Liver (tissue), 9 donors: ENCODE results near the gene EXOC3. TPM values are rescaled to one million over a fixed set of nuclear protein-coding genes. Genes with fewer than 3 reads are reported as not detected.

Experiments used
- DNase-seq: peaks from one replicate; pipeline ENCODE4 v3.0.0-alpha.2; 2017; ENCODE audit warnings: low spot score
- H3K27ac ChIP-seq, 2 donors: one replicate each; pipeline ENCODE4 v1.7.0; 2013; ENCODE audit warnings: inconsistent platforms in 2 of 2, low read length in 2 of 2, control low read depth in 1 of 2, low read depth in 1 of 2, mild to moderate bottlenecking in 1 of 2
- H3K27me3 ChIP-seq, 4 donors: one replicate each; pipeline versions ENCODE4 v1.6.1 to v1.7.0; 2013; ENCODE audit warnings: low read length in 3 of 4, inconsistent platforms in 1 of 4, mild to moderate bottlenecking in 1 of 4, moderate library complexity in 1 of 4; ENCODE audit not compliant: control insufficient read depth in 4 of 4, insufficient read depth in 4 of 4
- H3K36me3 ChIP-seq, 4 donors: one replicate each; pipeline versions ENCODE4 v1.6.1 to v1.7.0; 2013; ENCODE audit warnings: low read length in 3 of 4, mild to moderate bottlenecking in 3 of 4, low read depth in 1 of 4, moderate library complexity in 1 of 4; ENCODE audit not compliant: control insufficient read depth in 4 of 4, insufficient read depth in 3 of 4
- H3K4me1 ChIP-seq, 4 donors: one replicate each; pipeline versions ENCODE4 v1.6.1 to v1.7.0; 2013; ENCODE audit warnings: low read length in 3 of 4, mild to moderate bottlenecking in 3 of 4, moderate library complexity in 1 of 4; ENCODE audit not compliant: control insufficient read depth in 4 of 4, insufficient read depth in 4 of 4
- H3K4me3 ChIP-seq, 3 donors: one replicate each; pipeline versions ENCODE4 v1.6.1 to v1.7.0; 2013; ENCODE audit warnings: low read length in 3 of 3, control low read depth in 1 of 3, low read depth in 1 of 3, mild to moderate bottlenecking in 1 of 3
- H3K9ac ChIP-seq, 2 donors: one replicate each; pipeline ENCODE4 v1.7.0; 2013; ENCODE audit warnings: low read length in 2 of 2, mild to moderate bottlenecking in 2 of 2, moderate library complexity in 2 of 2, control low read depth in 1 of 2, low read depth in 1 of 2
- H3K9me3 ChIP-seq, 4 donors: one replicate each; pipeline versions ENCODE4 v1.6.1 to v1.7.0; 2013; ENCODE audit warnings: low read length in 3 of 4; ENCODE audit not compliant: control insufficient read depth in 4 of 4
- EGR1 ChIP-seq, 2 donors: IDR thresholded peaks; 2 replicates each; pipeline ENCODE4 v1.6.1; 2016 to 2018; ENCODE audit warnings: antibody characterized with exemption in 2 of 2, low read depth in 2 of 2
- FOXA1 ChIP-seq: IDR thresholded peaks from 2 replicates; pipeline ENCODE4 v1.6.1; 2016; ENCODE audit warnings: antibody characterized with exemption
- FOXA2 ChIP-seq: IDR thresholded peaks from 2 replicates; pipeline ENCODE4 v1.6.1; 2016; ENCODE audit warnings: antibody characterized with exemption
- GABPA ChIP-seq, 2 donors: IDR thresholded peaks in 1 of 2; conservative IDR thresholded peaks in 1 of 2; 2 replicates each; pipeline ENCODE4 v1.6.1; 2016; ENCODE audit warnings: antibody characterized with exemption in 2 of 2, mild to moderate bottlenecking in 1 of 2, moderate library complexity in 1 of 2
- HNF4A ChIP-seq, 2 donors: conservative IDR thresholded peaks; 2 replicates each; pipeline ENCODE4 v1.6.1; 2016; ENCODE audit warnings: antibody characterized with exemption in 2 of 2, mild to moderate bottlenecking in 2 of 2
- HNF4G ChIP-seq: IDR thresholded peaks from 2 replicates; pipeline ENCODE4 v1.6.1; 2016; ENCODE audit warnings: antibody characterized with exemption
- JUND ChIP-seq, 2 donors: IDR thresholded peaks; 2 replicates each; pipeline ENCODE4 v1.6.1; 2016; ENCODE audit warnings: antibody characterized with exemption in 2 of 2
- NR2F2 ChIP-seq: IDR thresholded peaks from 2 replicates; pipeline ENCODE4 v1.6.1; 2016; ENCODE audit warnings: antibody characterized with exemption
- RAD21 ChIP-seq, 2 donors: IDR thresholded peaks; 2 replicates each; pipeline ENCODE4 v1.6.1; 2016; ENCODE audit warnings: antibody characterized with exemption in 2 of 2, mild to moderate bottlenecking in 2 of 2
- RXRA ChIP-seq, 2 donors: IDR thresholded peaks; 2 replicates each; pipeline ENCODE4 v1.6.1; 2017 to 2018; ENCODE audit warnings: antibody characterized with exemption in 2 of 2, mild to moderate bottlenecking in 1 of 2
- TAF1 ChIP-seq: conservative IDR thresholded peaks from 2 replicates; pipeline ENCODE4 v1.6.1; 2016; ENCODE audit warnings: antibody characterized with exemption, mild to moderate bottlenecking
- YY1 ChIP-seq: IDR thresholded peaks from 2 replicates; pipeline ENCODE4 v1.6.1; 2016; ENCODE audit warnings: antibody characterized with exemption, mild to moderate bottlenecking
- WGBS: extraction: QIAGEN DNeasy Blood & Tissue Kit; methylation state at CpG from one replicate; pipeline ENCODE4 v1.1.7; 2013; 5-methylcytosine and 5-hydroxymethylcytosine counted together
- polyA plus RNA-seq, 2 donors: library from polyadenylated mRNA; stranded (reverse) in 1 of 2; unstranded in 1 of 2; fragments of 200-250 nt in 1 of 2; fragments of >200 nt in 1 of 2; fragmentation: Nextera tagmentation in 1 of 2; extraction: Ambion mirVana in 1 of 2; gene quantifications; one replicate each; pipeline versions ENCODE4 v1.2.1 to v1.2.3, GENCODE V29; 2013 to 2015
- total RNA-seq, 2 donors: library from RNA; depleted of rRNA; stranded (reverse); fragments of >200 nt; gene quantifications; one replicate each; pipeline ENCODE4 v1.2.3, GENCODE V29; 2014
- TF ChIP-seq, protein P1 (sequence below): fragments of 150-350 bp; IDR thresholded peaks from 2 replicates; pipeline ENCODE4 v1.5.1; 2017; ENCODE audit warnings: improper control_type of control experiment, low read depth, low read length; ENCODE audit not compliant: missing input control
- TF ChIP-seq, protein P2 (sequence below): IDR thresholded peaks from 2 replicates; pipeline ENCODE4 v1.6.1; 2016; ENCODE audit warnings: antibody characterized with exemption
- donor health status: healthy.
- donor health status: healthy.
- donor health status: healthy.
- donor health status: healthy.
- donor health status: healthy.

EXOC3 gene
- total and polyA plus RNA-seq, 4 donors = 12.4 to 23.9 (median 18.5) TPM

DNA sequence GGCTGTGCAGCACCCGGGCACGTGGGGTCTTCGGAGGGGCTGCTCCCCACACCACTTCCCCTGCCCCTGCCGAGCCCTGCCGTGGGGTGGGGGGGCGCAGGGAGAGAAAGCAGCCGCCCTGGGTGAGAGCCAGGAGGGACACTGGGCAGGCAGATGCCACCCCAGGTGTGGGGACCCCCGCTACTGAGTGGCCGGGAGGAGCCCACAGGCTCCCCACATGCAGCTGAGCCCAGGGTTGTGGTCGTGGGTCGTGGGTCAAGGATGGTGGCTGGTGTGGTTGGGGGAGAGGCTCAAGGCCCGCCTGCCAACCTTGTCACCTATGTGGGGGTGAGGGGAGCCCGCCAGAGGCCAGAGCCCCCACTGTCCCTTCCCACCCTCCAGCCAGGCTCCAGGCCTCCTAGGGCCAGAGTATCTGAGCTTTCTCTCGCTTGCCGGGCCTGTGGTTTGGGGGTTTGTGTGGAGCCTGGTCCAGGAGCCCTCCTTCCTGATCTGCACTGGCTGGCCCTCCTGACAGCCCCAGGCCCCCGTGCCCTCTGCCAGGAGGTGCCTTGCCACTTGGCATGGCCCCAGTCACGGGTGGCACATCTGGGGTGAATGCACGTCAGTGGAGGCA, 35.5 kb downstream of the EXOC3 start:
- no peak overlapping the region for H3K27ac ChIP-seq
- TF ChIP-seq NR2F2 (no peak), YY1 (no peak), HNF4A (conservative IDR thresholded peaks at IDR 0.05) (no peak), HNF4G (no peak), GABPA (IDR thresholded peaks at IDR 0.05 in 1 of 2, conservative IDR thresholded peaks at IDR 0.05 in 1 of 2) (no peak), RAD21 (IDR thresholded peaks at IDR 0.05) (no peak)
- no peak for DNase-seq
- H3K27me3 ChIP-seq = peaks cover 0 to 4% (median 0%) of the 10 kb centered on the region in 4 donors
- H3K4me3 ChIP-seq = no peak overlapping the region
- 63% methylated on average over 18 of the region's 18 CpGs for WGBS
- H3K36me3 ChIP-seq = no peaks in the 10 kb centered on the region
- H3K9me3 ChIP-seq = no peaks in the 10 kb centered on the region
- no peak overlapping the region for H3K9ac ChIP-seq
- peaks cover 7 to 13% (median 9%) of the 10 kb centered on the region in 4 donors for H3K4me1 ChIP-seq

DNA sequence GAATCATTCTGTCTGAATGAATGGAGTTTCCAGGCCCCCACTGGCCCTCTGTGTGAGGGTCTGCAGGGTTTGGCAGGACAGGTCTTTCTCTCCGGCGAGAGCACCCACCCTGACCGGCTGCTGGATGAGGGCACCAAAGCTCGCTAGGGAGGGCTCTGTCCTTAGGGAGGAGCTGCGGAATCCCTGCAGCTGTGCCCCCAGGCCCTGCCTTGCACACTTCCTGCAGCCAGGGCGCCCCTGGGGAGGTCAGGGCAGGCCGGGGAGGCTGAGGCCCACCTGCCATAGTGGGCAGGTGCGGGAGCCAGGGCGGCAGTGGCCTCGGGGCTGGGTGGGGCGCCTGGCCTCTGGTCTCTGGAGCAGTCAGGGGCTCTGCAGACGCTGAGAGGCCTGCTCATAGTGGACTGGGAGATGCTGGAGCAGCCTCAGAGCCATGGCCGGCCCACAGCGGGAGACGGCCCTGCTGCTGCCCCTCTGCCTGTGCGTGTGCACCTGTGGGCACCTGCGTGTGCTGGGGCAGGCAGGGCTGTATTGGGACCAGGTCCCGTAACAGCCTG, 36.1 kb downstream of the EXOC3 start:
- H3K27me3 ChIP-seq = peaks cover 0 to 4% (median 0%) of the 10 kb centered on the region in 4 donors
- H3K9ac ChIP-seq = no peak overlapping the region
- H3K4me1 ChIP-seq = peaks cover 3 to 7% (median 5%) of the 10 kb centered on the region in 4 donors
- H3K9me3 ChIP-seq = no peaks in the 10 kb centered on the region
- no peak overlapping the region for H3K4me3 ChIP-seq
- no peak for TF ChIP-seq TAF1
- TF ChIP-seq HNF4G = no peak
- TF ChIP-seq, protein P1, sequence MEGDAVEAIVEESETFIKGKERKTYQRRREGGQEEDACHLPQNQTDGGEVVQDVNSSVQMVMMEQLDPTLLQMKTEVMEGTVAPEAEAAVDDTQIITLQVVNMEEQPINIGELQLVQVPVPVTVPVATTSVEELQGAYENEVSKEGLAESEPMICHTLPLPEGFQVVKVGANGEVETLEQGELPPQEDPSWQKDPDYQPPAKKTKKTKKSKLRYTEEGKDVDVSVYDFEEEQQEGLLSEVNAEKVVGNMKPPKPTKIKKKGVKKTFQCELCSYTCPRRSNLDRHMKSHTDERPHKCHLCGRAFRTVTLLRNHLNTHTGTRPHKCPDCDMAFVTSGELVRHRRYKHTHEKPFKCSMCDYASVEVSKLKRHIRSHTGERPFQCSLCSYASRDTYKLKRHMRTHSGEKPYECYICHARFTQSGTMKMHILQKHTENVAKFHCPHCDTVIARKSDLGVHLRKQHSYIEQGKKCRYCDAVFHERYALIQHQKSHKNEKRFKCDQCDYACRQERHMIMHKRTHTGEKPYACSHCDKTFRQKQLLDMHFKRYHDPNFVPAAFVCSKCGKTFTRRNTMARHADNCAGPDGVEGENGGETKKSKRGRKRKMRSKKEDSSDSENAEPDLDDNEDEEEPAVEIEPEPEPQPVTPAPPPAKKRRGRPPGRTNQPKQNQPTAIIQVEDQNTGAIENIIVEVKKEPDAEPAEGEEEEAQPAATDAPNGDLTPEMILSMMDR = no peak
- no peak for TF ChIP-seq FOXA2
- TF ChIP-seq RXRA (IDR thresholded peaks at IDR 0.05) = no peak
- no peak for TF ChIP-seq EGR1 (IDR thresholded peaks at IDR 0.05; ENCODE audit: low read depth in 2 of 2)
- TF ChIP-seq, protein P2, sequence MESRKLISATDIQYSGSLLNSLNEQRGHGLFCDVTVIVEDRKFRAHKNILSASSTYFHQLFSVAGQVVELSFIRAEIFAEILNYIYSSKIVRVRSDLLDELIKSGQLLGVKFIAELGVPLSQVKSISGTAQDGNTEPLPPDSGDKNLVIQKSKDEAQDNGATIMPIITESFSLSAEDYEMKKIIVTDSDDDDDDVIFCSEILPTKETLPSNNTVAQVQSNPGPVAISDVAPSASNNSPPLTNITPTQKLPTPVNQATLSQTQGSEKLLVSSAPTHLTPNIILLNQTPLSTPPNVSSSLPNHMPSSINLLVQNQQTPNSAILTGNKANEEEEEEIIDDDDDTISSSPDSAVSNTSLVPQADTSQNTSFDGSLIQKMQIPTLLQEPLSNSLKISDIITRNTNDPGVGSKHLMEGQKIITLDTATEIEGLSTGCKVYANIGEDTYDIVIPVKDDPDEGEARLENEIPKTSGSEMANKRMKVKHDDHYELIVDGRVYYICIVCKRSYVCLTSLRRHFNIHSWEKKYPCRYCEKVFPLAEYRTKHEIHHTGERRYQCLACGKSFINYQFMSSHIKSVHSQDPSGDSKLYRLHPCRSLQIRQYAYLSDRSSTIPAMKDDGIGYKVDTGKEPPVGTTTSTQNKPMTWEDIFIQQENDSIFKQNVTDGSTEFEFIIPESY = no peak
- TF ChIP-seq HNF4A (conservative IDR thresholded peaks at IDR 0.05) = no peak
- no peaks in the 10 kb centered on the region for H3K36me3 ChIP-seq
- no peak for DNase-seq
- 78% methylated on average over 18 of the region's 18 CpGs for WGBS
- H3K27ac ChIP-seq = no peak overlapping the region

DNA sequence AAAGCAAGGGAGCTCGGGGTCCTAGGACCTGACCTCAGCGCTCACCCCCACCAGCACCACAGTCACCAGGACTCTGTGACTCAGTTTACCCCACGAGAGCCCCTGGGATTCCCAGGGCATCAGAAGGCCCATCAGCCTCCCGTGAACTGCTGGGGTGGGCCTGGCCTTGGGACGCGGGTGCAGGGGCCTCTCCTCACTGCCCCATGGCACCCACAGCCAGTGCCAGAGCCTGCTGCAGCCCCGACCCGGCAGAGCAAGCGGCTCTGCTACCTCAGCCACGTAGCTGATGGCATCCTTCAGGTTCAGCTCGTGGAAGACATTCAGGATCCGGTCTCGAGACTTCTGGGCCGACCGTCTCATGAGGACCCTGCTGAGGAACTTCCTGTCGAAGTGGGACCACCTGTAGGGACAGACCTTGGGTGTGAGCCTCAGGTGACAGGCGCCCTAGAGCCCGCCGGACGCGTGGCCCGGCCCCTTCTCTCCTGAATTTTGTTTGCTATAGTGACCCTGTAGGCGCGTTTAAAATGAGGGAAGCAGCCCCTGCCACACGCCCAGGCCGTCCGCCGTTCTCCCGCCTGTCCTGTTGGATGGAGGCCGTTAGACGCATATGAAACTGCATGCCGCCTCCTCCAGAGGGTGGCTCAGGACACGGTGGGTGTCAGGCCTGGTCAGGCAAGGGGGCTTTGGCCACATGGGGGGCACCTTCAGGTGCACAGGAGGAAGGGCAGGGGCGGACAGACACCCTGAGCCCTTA, 36.8 kb downstream of the EXOC3 start:
- no peaks in the 10 kb centered on the region for H3K9me3 ChIP-seq
- H3K27me3 ChIP-seq = peaks cover 0 to 4% (median 0%) of the 10 kb centered on the region in 4 donors
- H3K4me3 ChIP-seq = no peak overlapping the region
- no peak for TF ChIP-seq NR2F2
- TF ChIP-seq JUND (IDR thresholded peaks at IDR 0.05) = no peak
- TF ChIP-seq GABPA (IDR thresholded peaks at IDR 0.05 in 1 of 2, conservative IDR thresholded peaks at IDR 0.05 in 1 of 2) = no peak
- no peak for TF ChIP-seq RXRA (IDR thresholded peaks at IDR 0.05)
- TF ChIP-seq HNF4A (conservative IDR thresholded peaks at IDR 0.05) = no peak
- no peak for TF ChIP-seq FOXA1
- TF ChIP-seq, protein P2 = no peak
- H3K36me3 ChIP-seq = no peaks in the 10 kb centered on the region
- no peak for DNase-seq
- 74% methylated on average over 34 of the region's 34 CpGs for WGBS
- peaks cover 3 to 5% (median 4%) of the 10 kb centered on the region in 4 donors for H3K4me1 ChIP-seq
- no peak overlapping the region for H3K9ac ChIP-seq
- H3K27ac ChIP-seq = no peak overlapping the region
